Esophagus squamous epithelium (tissue), 4 donors: Measurements from ENCODE around the gene CLDN24.

Experiments
- POLR2A ChIP-seq, 4 donors: fragments of 450-650 bp; IDR thresholded peaks; one replicate each; pipeline ENCODE4 v1.6.1; 2017; ENCODE audit warnings: antibody characterized with exemption in 4 of 4, mild to moderate bottlenecking in 4 of 4, moderate library complexity in 3 of 4
- TF ChIP-seq, protein P1 (sequence below), 6 experiments: fragments of 450-650 bp in 4 of 6; fragments of 200-600 bp in 2 of 6; sonication (generic) in 2 of 6; IDR thresholded peaks; one replicate each; pipeline ENCODE4 v1.5.1; 2016 to 2019; ENCODE audit warnings: antibody characterized with exemption in 6 of 6, mild to moderate bottlenecking in 4 of 6, moderate library complexity in 4 of 6

DNA sequence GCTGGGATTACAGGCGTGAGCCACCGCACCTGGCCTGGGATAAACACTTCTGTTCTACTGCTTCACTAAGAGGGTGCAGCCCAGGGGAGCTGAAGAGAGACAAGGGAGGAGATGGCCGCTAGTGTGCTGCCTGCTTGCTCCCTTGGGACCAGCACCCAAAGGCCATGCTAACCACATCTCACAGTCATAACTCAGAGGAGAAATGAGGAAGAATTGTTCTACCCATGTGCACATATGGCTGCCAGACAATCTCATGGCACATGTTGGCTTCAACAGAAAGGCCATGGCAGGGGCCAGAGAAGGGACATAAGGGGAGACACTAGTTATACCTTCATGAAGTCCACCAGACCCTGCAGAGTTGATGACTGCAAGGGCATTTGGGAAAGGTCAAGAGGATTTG lies 24.6 kb downstream of the CLDN24 start:
- TF ChIP-seq, protein P1, sequence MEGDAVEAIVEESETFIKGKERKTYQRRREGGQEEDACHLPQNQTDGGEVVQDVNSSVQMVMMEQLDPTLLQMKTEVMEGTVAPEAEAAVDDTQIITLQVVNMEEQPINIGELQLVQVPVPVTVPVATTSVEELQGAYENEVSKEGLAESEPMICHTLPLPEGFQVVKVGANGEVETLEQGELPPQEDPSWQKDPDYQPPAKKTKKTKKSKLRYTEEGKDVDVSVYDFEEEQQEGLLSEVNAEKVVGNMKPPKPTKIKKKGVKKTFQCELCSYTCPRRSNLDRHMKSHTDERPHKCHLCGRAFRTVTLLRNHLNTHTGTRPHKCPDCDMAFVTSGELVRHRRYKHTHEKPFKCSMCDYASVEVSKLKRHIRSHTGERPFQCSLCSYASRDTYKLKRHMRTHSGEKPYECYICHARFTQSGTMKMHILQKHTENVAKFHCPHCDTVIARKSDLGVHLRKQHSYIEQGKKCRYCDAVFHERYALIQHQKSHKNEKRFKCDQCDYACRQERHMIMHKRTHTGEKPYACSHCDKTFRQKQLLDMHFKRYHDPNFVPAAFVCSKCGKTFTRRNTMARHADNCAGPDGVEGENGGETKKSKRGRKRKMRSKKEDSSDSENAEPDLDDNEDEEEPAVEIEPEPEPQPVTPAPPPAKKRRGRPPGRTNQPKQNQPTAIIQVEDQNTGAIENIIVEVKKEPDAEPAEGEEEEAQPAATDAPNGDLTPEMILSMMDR (IDR thresholded peaks at IDR 0.05): no peak
- no peak for TF ChIP-seq POLR2A (IDR thresholded peaks at IDR 0.05)
